Measurements from ENCODE around the gene PODN. TPM values are rescaled to one million over a fixed set of nuclear protein-coding genes. Genes with fewer than 3 reads are reported as not detected.

The PODN gene
- total RNA-seq, 1 donor from 2014 or later: 222 TPM

DNA sequence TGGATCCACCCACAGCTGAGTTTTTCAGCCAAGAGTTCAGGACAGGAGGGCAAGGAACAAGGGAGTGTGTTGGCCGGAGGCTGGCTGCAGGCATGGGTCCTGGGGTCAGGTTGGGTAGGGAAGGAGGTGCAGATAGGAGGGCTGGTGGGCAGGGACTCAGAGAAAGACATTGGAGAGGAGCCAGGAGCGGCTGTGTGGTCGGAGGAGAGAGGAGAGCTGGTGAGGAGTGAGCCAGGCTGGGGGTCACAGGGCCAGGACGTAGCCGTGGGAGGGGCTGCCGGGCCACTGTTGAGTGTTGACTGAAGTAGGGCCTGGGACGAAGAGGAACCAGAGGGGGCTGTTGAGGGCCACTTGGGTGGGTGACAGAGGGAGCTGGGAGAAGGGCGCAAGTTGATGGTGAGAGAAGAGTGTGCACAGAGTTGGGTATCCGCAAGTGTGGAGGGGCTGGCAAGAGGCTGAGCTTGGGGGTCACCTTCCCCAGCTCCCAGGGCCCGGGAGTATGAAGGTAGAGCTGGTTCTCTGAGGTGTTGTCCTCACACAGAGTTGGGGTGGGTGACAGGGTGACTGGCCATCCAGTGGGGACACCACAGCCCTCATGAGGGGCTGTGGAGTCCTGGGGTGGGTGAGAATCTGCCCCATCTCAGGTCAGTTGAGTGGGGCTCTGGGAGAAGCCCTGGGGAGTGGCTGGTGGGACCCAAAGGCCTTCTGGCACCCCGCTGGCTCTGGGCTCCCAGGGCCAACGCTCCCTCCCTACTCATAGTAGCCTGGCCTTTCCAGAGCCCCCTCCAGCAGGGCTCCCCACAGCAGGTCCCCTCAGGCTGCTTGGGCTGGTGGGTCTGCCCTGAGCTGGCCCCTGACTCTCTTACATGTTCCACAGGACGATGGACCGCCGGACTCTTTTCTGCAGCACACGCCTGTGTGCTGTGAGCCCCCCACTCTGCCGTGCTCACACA is 21.9 kb downstream of the PODN start:
- no peak for DNase-seq (ENCODE audit: low spot score)
- intact Hi-C loops (cut with DNase I): no loop called here
- no peak for ATAC-seq

DNA sequence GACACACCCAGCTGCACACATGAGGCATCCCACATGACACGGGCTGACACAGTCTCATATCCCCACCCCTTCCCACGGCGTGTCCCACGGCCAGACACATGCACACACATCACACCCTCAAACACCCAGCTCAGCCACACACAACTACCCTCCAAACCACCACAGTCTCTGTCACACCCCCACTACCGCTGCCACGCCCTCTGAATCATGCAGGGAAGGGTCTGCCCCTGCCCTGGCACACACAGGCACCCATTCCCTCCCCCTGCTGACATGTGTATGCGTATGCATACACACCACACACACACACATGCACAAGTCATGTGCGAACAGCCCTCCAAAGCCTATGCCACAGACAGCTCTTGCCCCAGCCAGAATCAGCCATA is 22.6 kb downstream of the PODN start:
- intact Hi-C loops (cut with DNase I): no loop called here
- DNase-seq (ENCODE audit: low spot score) (no peak), ATAC-seq (no peak)

DNA sequence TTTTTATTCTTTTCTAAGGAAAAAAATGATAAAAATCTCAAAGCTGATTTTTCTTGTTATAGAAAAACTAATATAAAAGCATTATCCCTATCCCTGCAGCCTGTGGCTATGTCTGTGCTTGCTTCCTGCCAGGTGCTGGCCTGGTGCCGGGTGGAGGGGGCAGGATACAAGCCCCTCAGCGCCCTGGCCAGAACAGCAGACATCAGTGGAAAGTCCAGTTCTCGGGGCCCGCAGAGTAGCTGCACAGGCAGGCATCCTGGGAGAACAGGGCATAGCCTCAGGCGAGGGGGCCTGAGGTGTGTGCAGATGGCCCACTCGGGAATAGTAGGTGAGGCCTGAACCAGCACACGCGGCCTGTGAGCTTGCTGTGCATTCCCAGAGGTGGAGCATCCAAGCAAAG is 23.4 kb downstream of the PODN start:
- intact Hi-C loops (cut with DNase I): no loop called here
- ATAC-seq (no peak), DNase-seq (ENCODE audit: low spot score) (no peak)

DNA sequence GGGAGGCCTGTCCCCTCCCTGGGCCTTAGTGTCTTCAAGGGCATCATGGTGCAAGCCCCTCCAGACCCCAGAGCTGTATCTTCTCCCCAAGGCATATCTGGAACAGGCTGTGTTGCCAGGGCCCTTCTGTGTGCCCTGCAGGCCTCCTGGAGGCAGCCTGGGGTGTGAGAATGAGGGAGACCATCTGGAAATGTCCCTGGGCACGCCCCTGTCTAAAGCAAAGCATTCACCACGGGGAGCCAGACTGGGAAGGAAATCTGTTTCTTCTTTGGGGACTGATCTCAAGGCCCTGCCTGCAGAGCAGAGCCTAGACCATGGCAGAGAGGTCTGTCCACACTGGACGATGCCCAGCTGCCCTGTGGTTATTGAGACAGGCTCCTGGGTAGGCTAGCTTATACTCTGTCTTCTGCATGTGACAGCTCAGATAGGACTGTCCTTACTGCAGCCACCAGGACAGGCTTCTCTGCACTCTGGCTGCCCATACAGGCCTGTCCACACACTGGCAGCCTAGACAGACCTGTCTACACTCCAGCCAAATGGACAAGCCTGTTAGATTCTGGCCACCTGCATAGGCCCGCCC is 24.6 kb downstream of the PODN start:
- ATAC-seq (no peak), DNase-seq (ENCODE audit: low spot score) (no peak)
- intact Hi-C loops (cut with DNase I): no loop called here

DNA sequence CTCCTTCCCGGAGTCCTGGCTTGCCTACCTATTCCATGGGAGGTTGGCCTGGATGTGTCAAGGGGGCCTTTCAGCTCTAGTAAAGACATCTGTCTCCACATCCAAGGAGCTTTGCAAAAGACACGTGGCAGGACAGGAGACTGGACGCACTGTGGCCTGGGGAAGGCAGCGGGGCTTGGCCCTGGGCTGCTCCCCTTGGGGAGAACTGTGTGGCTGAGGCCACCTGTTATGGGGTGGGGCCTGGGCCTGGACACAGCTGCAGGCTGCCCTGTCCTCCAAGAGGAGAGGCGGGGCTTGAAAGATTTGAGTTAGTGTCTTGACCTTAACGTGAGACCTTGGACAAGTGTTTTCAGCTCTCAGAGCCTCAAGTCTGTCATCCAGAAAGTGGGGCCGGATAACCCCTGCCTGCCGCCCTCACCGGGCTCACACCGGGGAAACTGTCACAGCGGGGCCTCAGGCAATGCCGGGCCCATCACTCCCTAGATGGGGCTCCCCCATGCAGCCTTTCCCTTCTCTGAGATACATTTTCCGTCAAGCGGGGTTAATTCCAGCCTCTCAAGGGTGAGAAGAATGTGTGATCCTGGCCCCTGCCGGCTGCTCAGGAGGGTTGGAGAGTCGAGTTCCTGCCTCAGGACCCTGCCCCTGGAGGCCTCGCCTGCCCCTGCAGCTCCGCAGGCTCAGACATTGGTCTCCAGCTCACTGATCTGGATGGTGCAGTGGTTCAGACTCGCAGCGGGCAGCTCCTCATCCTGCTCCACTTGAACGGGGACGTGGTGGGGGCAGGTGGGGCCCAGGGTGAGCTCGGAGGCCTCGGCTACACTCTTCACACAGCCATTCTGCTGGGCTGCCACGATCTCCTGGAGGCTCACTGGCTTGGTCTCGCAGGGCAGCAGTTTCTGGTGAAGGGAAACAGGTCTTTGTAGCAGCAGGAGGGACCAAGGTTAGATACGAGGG is 25.6 kb downstream of the PODN start:
- intact Hi-C loops (cut with DNase I): no loop called here
- ATAC-seq (no peak), DNase-seq (ENCODE audit: low spot score) (no peak)

DNA sequence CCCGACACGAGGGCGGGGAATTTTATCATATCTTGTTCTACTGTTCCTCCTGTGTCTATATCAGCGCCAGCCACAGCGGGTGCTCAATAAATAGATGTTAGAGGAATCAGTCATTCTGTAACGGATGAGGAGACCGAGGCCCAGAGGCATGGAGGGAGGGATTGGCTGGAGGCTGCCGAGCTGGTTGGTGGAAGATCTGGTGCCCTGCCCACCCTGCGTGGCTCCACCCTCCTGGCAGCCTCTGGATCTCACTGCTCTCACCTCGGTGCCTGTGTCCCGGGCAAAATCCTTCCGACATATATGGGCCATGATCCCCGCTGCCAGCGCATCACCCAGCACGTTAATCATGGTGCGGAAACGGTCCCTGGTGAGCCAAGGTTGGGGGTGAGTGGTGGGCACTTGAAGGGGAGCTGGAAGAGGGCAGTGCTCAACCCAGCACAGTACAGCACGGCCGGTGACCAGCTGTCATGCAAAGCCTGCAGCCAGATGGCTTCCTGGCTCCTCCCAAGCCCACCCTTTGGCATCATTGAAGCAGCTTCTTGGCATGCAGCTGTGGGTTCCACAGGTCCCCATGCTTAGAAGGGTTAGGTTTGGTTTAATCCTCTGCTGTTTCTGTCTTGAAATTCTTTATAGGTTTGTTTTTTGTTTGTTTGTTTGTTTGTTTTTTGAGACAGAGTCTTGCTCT is 26.7 kb downstream of the PODN start:
- intact Hi-C loops (cut with DNase I): no loop called here
- ATAC-seq: peak; percentile 1
- no peak for DNase-seq (ENCODE audit: low spot score)

DNA sequence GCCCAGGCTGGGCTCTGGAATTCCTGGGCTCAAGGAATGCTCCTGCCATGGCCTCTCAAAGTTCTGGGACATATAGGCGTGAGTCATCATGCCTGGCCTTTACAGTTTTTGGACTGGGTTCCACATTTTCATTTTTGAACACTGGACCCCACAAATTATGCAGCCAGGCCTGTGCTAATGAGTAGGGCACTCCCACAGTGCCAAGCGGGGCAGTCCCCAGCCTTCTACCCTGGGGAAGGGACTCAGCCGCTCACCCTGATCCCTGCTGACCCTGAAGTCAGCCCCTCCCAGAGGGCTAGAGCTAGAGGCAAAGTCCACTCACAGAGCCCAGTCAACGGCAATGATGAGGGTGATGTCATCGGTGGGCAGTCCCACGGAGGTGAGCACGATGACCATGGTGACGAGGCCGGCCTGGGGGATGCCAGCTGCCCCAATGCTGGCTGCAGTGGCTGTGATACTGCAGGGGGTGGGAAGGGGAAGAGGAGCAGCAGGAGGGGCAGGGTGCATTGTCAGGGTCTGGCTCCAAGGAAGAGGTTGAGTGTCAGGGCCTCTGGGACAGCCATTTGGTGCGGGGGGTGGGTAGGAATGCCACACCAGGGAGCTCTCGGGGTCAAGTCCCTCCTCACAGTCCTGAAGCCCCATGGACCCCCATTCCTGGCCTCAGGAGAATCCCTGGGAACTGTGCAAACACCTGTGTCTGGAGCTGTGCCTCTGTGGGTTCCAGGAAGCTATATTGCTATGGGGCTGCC is 27.6 kb downstream of the PODN start:
- intact Hi-C loops (cut with DNase I): no loop called here
- no peak for ATAC-seq
- DNase-seq (ENCODE audit: low spot score): no peak

DNA sequence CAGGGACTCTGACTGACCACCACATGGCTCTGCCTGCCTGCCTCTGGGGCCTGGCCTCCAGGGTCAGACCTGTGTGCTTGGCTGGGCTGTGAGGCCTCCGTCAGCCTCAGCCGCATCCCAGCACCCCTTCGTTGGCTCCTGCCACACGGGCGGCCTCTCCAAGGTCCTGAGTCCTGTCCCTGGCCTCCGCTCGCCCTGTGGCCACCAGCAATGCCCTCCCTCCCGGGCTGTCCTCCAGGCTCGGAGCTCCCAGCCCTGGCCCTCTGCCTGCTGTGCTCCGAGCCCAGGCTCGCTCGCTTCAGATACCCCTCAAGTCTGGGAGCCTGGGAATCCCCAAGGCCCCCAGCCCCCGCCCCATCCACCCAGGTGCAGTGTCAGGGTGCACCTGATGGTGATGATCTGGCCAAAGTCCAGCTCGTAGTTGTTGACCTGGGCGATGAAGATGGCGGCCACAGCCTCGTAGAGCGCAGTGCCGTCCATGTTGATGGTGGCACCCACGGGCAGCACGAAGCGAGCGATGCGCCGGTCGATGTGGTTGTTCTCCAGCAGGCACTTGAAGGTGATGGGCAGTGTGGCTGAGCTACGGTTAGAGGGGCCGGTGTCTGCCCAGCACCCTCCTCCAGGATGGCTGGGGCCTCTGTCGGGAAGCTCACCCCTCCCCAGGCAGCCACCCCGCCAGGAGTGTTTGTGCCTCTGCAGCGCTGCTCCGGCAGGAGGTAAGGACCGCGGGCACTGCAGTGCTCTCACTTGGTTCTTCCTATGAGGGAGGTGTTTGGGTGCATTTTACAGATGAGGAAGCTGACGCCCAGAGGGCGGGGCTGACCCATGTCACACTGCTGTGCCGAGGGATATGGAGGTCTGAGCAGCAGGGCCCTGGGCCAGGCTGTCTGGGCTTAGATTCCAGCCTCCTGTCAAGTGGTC is 28.5 kb downstream of the PODN start:
- ATAC-seq (peak; percentile 25), DNase-seq (ENCODE audit: low spot score) (no peak)
- intact Hi-C loops (cut with DNase I): no loop called here

DNA sequence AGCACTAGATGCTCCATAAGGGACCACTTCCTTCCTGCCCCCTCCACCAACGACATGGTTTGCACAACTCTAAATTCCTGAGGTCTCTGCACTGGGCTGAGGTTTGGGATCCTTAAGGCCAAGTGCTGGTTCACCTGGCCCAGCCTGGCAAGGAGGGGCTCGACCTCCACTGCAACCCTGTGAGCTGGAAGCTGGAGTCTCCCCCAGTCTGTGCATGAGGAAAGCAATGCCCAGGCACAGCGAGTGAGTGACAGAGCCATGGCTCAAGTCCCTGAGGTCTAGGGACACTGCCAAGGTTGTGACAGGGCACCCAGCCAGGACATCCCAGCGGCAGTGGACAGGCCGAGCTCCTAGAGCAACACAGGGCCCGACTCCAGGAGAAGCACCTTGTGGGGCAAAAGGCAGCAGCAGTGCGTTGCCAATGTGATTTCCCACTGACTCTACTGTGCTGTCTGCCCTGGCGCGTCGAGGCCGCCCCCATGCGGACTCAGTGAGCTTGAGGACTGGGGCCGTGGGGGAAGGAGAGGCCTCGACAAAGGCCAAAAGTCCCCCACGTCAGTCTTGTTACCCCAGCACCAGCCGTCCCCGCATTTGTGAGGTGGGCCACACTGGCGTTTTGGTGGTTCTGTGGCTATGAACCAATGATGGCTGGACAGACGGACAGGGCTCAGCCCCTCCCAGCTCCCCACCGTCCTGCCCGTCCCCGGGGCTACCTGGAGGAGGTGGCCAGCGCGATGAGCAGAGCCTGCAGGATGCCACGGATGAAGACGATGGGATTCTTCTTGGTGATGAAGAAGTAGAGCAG is 30.0 kb downstream of the PODN start:
- intact Hi-C loops (cut with DNase I): no loop called here
- no peak for ATAC-seq

DNA sequence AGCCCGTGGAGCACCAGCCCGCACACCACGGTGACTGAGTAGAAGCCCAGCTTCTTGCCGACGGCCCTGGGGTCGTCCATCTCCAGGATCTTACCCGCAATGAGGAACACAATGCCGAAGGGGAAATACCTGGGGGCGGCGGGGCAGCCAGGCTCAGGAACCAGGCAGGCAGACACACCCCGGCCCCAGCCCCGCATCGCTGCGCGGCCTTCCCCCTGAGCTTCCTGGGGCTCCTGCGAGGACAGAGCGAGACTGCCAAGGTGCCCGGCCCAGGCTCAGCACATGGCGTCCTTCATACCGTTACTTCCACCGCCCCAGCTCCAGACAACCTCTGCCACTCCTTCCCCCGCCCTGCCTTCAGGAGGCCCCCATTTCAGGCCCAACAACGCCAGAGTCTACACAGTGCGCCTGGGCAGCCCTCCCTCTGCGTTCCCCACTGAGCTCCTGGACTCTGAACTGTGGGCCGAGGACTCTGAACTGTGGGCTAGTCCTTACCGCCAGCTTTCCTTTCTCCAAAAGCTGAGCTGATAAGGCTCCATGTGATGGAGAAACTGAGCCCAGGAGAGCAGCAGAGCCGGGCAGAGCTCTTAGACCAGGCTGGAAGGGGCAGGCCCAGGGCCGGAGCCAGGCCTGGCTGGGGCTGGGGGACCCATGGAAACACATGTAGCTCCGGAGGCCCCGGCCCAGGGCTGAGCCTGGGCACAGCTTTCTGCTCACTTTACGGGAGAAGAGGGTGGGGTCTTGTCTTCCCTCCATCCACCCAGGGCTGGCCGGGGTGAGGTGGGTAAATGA is 30.8 kb downstream of the PODN start:
- no peak for DNase-seq (ENCODE audit: low spot score)
- intact Hi-C loops (cut with DNase I): no loop called here
- no peak for ATAC-seq

More for the DNA sequence above, 30.0 kb downstream of the PODN start:
- DNase-seq (ENCODE audit: low spot score): no peak

DNA sequence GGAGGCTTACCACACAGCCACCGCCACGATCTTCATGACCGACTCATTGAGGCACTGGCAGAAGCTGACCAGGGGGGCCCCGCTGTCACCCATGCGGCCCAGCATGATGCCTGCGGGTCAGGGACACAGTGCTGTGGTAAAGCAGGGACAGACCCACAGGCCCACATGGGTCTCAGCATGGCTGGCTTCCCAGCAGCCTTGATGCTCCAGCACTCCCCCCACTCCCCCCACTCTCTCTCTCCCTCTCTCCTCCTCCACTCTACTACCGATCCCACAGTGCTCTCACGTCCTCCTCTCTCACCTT is 31.4 kb downstream of the PODN start:
- ATAC-seq: peak; percentile 1
- no peak for DNase-seq (ENCODE audit: low spot score)
- intact Hi-C loops (cut with DNase I): no loop called here

DNA sequence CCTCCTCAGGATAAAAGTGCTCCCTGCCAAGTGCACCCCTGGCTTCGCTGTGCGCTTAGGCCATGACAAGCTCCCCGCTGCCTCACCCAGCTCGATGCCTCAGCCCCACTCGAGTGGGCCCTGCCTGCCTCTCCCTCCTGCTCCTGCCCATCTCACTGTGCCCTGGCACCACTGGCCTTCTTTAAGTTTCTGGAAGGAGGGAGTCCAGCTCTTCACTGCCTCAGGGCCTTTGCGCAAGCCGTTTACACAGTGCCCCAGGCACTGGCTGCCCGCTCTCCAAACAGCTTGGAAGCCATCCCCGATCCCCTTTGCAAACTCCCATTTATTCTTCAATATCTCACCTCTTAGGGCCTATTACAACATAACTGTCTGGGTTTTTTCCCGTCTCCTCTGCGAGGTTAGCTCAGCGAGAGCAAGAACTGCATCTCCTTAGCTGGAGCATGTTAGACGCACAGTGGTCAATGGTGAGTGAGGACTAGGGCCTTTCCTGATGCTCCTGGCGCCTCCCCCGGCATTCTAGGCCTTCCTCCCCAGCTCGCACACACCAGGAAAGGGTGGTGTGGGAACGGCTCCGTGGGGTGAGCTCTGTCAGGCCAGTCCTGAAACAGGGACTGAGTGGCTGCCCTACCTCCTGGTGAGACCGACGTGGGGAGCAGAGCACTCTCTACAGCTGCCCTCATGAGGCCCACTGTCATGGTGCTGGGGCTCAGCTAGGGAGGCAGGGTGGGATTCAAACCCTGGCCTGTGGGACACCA is 31.9 kb downstream of the PODN start:
- intact Hi-C loops (cut with DNase I): no loop called here
- peak; percentile 3 for ATAC-seq

DNA sequence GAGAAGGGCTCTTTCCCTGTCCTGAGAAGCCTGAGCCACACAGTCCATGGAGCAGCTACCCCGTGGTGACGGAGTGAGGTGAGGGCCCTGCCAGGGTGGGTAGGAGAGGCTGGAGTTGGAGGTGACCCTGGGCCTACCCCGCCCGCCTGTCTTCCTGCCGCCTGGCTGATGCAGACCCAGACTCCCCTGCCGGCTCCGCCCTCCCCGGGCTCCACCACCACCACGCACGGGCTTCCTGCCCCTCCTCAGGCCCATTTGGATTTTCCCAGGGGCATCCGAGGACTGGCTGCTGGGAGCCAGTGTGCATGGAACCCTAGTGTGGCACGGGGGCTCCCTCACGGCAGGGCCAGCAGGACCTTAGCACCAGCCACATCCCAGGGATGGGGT is 32.5 kb downstream of the PODN start:
- DNase-seq (ENCODE audit: low spot score): no peak
- peak; percentile 31 for ATAC-seq
- intact Hi-C loops (cut with DNase I): no loop called here

More for the DNA sequence above, 31.9 kb downstream of the PODN start:
- DNase-seq (ENCODE audit: low spot score): no peak

DNA sequence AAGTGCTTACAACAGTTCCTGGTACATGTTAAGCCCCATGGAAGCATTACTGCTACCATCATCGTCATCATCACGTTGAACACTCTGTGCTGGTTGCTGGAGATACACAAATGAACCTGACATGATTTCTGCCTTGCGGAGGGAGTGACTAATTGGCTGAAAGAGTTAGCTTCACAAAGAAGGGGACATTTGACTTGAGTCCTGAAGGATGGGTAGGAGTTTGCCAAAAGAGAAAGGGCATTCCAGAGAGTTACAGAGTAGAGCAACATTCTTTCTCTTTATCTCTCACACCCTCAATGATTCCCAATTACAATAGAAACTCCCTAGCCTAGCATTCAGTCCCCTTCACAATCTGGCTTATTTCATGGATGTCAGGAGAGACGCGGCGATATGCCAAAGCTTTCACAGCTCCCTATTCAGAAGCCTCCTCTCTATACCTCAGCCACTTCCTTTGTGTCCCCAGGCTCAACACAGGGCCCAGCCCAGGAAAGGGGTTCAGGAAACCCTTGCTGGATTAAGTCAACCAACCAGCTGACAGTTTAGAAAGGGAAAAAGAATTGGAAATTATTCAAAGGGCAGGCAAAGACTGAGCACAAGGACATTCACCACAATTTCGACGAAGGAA is 42.4 kb downstream of the PODN start:
- no peak for ATAC-seq
- DNase-seq (ENCODE audit: low spot score): no peak
- intact Hi-C loops (cut with DNase I): no loop called here

DNA sequence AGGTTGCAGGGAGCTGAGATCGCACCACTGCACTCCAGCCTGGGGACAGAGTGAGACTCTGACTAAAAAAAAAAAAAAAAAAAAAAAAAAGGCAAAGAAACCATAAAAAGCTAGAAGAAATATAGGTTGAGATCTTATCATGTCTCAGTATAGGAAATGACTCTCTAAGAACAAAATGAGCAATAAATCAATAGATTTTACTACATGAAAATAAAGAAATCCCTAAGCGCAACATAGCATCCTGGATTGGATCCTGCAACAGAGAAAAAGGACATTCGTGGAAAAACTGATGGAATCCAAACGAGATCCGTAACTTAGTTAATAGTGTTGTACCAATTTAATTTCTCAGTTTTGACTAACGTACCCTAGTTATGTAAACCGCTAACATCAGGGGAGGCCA is 45.1 kb downstream of the PODN start:
- DNase-seq (ENCODE audit: low spot score) (no peak), ATAC-seq (no peak)
- intact Hi-C loops (cut with DNase I): no loop called here

Data from sciatic nerve (tissue), 2 donors.